ACHN (cell line): ENCODE measurements around the gene CCDC12.

Experiments
- DNase-seq: peaks from one replicate; pipeline ENCODE4 v3.0.0-alpha.2; 2015
- in situ Hi-C: cut with HindIII; loops from 2 replicates; pipeline ENCODE4 v1.10.0; 2017; ENCODE audit warnings: low sequenced_read_pairs, low pct_ligation_motif_present, low pct_unique_long_range_greater_than_20kb

CCDC12 gene

DNA sequence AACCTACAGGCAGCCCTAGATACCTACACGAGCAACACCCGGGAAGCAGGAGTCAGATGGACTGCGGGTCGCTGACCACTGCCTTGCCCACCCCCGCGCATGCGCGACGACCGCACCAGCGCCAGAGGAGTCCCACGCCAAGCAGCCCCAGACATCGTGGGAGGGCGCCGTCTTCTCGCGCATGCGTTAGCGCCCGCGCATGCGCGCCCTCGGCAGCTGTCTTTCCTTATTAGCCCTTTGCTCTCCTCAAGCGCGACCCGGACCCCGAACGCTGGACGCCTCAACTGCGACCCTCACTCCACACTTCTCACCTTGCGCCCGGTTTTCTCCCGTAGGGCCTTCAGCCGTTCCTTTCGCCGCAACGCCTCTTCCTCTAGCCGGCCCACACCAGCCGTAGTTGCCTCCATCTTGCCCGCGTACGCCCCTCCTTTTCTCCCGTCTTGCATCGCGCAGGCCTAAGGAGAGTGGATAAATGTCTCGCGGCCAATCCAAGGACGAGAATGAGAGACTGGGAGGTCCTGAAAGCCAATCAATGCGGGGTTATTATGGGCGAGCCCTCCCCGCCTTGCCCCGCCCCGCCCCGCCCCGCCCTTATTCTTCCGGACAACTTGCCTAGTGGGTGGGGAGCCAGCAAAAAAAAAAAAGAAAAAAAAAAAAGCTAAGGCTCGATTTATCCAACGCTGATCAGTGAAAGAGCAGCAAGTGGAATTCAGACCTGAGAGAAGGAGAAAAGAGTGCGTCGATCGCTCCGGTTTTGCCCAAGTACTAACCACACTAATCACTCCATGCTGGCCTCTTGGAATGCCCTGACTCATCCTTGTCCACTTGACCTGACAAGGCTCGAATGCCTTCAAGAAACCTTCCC, at the start of gene CCDC12:
CCDC12 (minus strand) TSS at position 420 of the 865 bp plus-strand sequence; CDS start at position 407, 13 bp downstream.
- DNase-seq, result peak; percentile 98

GRCh38 chr3:47024932-47025331, 48.4 kb upstream of the CCDC12 start:
- in situ Hi-C loops, result no loop called here

More for the DNA sequence above, at the start of gene CCDC12:
- in situ Hi-C loops, result no loop called here

GRCh38 chr3:47022641-47023071, 46.1 kb upstream of the CCDC12 start:
- in situ Hi-C loops, result no loop called here
- no peak for DNase-seq

More at GRCh38 chr3:47024932-47025331, 48.4 kb upstream of the CCDC12 start:
- no peak for DNase-seq

DNA sequence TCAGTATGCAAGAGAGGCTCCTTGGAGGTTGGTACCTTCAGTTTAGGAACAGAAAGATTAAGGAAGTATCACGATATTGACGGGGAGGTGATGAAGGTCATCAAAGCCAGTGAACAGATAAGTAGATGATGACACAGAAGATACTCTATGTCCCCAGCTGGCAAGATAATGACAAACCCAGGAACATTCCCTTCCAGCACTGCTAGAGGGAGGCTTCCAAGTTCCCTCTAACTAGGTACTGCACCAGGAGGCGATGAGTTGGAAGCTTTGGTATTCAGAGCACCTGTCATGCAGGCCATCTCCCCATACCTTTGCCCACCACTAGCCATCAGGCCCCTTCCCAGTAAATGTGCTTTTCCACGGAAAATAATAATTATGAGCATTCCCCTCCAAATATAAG, 43.8 kb upstream of the CCDC12 start:
- in situ Hi-C loops, result no loop called here

DNA sequence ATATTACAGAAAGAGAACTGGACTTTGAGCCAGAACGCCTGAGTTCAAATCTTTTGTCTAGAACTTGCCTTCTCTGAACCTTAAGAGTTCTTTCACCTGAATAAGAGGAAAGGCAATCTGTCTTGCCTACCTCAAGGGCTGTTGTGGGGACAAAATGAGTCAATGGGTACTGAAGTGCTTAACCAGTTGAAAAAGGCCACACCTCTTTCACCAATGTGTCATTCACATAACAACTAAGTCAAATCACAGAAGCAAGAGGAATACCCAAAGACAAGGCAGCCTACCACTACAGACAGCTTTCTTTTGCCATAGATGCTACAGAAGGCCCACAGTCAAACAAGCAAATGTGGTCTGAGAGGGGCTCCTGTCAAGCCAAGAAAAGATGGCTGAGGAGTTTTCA, 42.7 kb upstream of the CCDC12 start:
- in situ Hi-C loops, result no loop called here
- peak; percentile 38 for DNase-seq

More for the DNA sequence above, 43.8 kb upstream of the CCDC12 start:
- DNase-seq, result no peak

- in situ Hi-C loops, result no loop called here
- DNase-seq, result no peak
Observed at GRCh38 chr3:47018269-47018611, 41.7 kb upstream of the CCDC12 start.

DNA sequence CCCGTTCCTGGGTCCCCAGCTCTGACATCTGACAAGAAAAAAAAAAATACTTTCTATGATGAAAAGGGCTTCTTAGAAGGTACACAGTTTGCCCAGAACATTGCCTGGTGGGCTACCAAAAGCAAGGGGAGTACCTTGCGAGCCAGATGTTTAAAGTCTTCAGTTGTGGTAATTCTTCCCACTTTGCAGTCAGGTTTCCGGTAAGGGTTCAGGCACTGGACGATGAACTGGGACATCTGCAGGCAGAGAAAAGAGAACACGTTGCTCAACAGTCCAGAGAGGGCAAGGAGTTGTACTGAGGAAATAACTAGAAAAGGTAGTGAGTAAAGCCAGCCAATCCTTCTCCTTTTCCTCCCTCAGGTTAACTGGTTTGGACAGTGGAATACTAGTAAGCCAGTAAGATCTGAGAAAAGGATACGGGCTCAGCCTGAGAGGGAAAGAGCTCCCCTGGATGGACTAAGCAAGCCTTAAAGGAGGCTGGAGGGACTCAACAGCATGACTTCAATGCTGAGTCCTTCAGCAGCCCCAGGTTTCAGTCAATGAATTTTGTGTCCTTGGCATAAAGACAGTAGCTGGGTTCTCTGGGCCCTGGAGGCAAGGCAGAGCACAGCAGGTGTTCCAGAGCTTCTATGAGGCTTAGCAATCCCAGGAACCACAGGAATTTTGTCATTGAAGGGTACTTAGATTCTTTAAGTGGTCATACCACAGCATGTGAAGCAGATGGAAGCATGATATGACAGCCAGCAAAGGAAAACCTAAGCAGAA, 41.1 kb upstream of the CCDC12 start:
- DNase-seq, result peak; percentile 27
- in situ Hi-C loops, result no loop called here

GRCh38 chr3:47016934-47017435, 40.4 kb upstream of the CCDC12 start:
- in situ Hi-C loops, result no loop called here
- peak; percentile 54 for DNase-seq

GRCh38 chr3:47016086-47016933, 39.8 kb upstream of the CCDC12 start:
- in situ Hi-C loops, result no loop called here
- no peak for DNase-seq

- in situ Hi-C loops, result no loop called here
- DNase-seq, result no peak
Observed at GRCh38 chr3:47015151-47015550, 38.6 kb upstream of the CCDC12 start.

- in situ Hi-C loops, result no loop called here
- DNase-seq, result no peak
Observed at GRCh38 chr3:47014036-47014435, 37.5 kb upstream of the CCDC12 start.

DNA sequence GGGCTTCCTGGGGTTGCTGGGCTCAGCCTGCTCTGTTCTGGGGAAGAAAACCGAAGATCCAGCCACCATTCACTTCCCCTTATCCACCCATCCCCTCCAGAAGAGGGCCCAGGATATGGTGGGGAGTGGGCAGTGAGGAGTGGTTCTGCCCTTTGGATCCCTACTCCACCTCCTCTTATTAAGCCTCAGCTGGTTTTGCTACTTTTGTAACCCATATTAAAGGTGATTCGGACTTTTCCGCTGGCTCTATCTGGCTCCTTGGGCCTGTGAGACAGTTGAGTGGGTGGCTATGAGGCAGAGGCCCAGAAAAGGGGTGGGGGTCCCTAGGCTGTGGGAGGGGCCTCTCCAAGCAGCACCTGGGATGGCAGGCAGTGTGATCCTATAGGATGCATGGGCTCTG, 36.7 kb upstream of the CCDC12 start:
- DNase-seq, result no peak
- in situ Hi-C loops, result no loop called here

DNA sequence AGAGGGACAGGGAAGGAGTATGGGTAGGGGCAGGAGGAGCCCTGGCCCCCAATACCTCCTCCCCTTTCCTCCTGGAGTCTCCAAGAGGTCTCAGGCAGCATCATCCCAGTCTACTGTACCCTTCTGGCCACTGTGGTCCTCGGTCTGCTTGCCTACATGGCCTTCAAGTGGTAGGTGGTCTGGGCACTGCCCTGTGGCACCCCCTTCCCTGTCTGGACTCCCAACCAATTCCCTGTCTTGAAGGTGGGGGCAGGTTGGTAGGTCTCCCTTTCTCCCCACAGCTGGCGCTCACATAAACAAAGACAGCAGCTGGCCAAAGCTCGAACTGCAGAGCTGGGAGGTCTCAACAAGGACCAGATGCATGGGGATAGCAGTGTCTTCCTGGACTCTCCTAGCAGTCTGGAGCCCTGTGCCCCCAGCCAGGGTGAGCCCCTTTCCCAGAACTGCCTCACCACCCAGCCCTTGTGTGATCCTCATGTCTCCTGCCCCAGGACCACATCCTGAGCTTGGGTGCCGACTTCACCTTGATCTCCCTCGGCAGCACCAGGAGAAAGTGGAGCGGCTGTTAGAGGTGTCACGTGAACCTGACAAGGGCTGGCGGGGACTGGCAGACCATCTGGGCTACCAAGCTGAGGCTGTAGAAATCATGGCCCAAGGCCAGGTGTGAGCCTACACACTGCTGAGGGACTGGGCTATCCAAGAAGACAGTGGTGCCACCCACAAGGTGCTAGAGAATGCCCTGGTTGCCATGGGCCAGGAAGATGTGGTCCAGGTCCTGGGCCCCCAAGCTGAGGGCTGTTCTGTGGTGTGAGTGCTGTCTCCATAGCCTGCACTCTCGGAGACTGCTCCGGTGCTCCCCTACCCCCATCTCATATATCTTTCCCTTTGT, 36.0 kb upstream of the CCDC12 start:
- in situ Hi-C loops, result no loop called here
- DNase-seq, result no peak

DNA sequence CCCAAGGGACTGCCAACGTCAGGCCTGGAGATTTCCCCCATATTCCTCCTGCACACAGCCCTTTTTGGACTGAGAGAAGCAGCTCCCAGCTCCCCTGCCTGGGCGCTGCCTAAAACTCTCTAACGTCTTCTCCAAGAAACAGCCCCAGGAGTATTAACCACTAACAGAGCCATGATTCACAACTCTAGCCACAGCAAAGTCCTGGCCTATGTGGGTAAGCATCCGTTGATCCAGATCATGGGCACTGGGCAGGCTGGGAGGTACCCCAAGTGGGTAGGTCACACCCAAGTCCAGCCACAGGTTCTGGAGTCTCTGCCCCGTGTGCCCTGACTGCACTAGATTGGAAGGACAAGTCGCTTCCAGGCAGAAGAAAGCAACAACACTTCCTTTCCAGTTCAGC, 34.8 kb upstream of the CCDC12 start:
- in situ Hi-C loops, result no loop called here
- no peak for DNase-seq

- in situ Hi-C loops, result no loop called here
- no peak for DNase-seq
Observed at GRCh38 chr3:47010910-47011309, 34.4 kb upstream of the CCDC12 start.

GRCh38 chr3:47010111-47010712, 33.7 kb upstream of the CCDC12 start:
- no peak for DNase-seq
- in situ Hi-C loops, result no loop called here
